Mucosa of rectum (tissue), 2 donors: Measurements from ENCODE around the gene SCMH1.
A peak's percentile ranks its signal among the peaks of the same experiment; 100 is the strongest.
"Not testable (repeated sequence)": the region's sequence is repeated elsewhere in the genome, so short reads cannot be mapped to it uniquely, and the experiment has no call there.

Source experiments
- H3K27ac ChIP-seq, 2 donors: one replicate each; pipeline ENCODE4 v1.7.0; 2013; ENCODE audit warnings: inconsistent platforms in 2 of 2, low read depth in 2 of 2, low read length in 2 of 2
- H3K27me3 ChIP-seq, 2 donors: one replicate each; pipeline ENCODE4 v1.7.0; 2013; ENCODE audit warnings: low read length in 2 of 2; ENCODE audit not compliant: control insufficient read depth in 2 of 2, insufficient read depth in 2 of 2
- H3K36me3 ChIP-seq, 2 donors: one replicate each; pipeline ENCODE4 v1.7.0; 2013; ENCODE audit warnings: low read length in 2 of 2; ENCODE audit not compliant: control insufficient read depth in 2 of 2, insufficient read depth in 2 of 2
- H3K4me1 ChIP-seq, 2 donors: one replicate each; pipeline ENCODE4 v1.7.0; 2013; ENCODE audit warnings: low read length in 2 of 2, mild to moderate bottlenecking in 1 of 2; ENCODE audit not compliant: control insufficient read depth in 2 of 2, insufficient read depth in 2 of 2
- H3K4me3 ChIP-seq, 2 donors: one replicate each; pipeline ENCODE4 v1.7.0; 2013; ENCODE audit warnings: low read length in 2 of 2
- H3K9ac ChIP-seq, 2 donors: one replicate each; pipeline ENCODE4 v1.7.0; 2013; ENCODE audit warnings: low read length in 2 of 2, low read depth in 1 of 2, mild to moderate bottlenecking in 1 of 2
- H3K9me3 ChIP-seq, 2 donors: one replicate each; pipeline ENCODE4 v1.7.0; 2013; ENCODE audit warnings: low read length in 2 of 2; ENCODE audit not compliant: control insufficient read depth in 2 of 2
- donor health status: healthy.
- donor health status: Normal muscosa, but diverticular disease.

SCMH1 gene

GRCh38 chr1:41236781-41237180 lies 5.3 kb downstream of the SCMH1 start:
- Histone ChIP-seq H3K27me3 (no peaks in the 10 kb centered on the region), H3K27ac (no peak overlapping the region), H3K4me3 (no peak overlapping the region), H3K9me3 (no peaks in the 10 kb centered on the region), H3K4me1 (peaks cover 3 to 5% of the 10 kb centered on the region in 2 donors), H3K36me3 (no peaks in the 10 kb centered on the region), H3K9ac (no peak overlapping the region)

GRCh38 chr1:41235893-41236292 lies 6.2 kb downstream of the SCMH1 start:
- Histone ChIP-seq H3K36me3 (no peaks in the 10 kb centered on the region), H3K27me3 (no peaks in the 10 kb centered on the region), H3K27ac (no peak overlapping the region), H3K4me1 (peaks cover 3 to 5% of the 10 kb centered on the region in 2 donors), H3K4me3 (no peak overlapping the region), H3K9ac (no peak overlapping the region), H3K9me3 (no peaks in the 10 kb centered on the region)

GRCh38 chr1:41233708-41234107 lies 8.4 kb downstream of the SCMH1 start:
- peak overlapping the region in 1 of 2 donors; percentile 17 for H3K9ac ChIP-seq
- H3K4me1 ChIP-seq = peaks cover 3 to 5% of the 10 kb centered on the region in 2 donors
- no peak overlapping the region for H3K27ac ChIP-seq

GRCh38 chr1:41232305-41232704 lies 9.8 kb downstream of the SCMH1 start:
- Histone ChIP-seq H3K4me3 (no peak overlapping the region), H3K9ac (no peak overlapping the region), H3K27me3 (no peaks in the 10 kb centered on the region), H3K4me1 (peaks cover 3 to 5% of the 10 kb centered on the region in 2 donors), H3K27ac (no peak overlapping the region), H3K36me3 (no peaks in the 10 kb centered on the region), H3K9me3 (no peaks in the 10 kb centered on the region)

More at GRCh38 chr1:41233708-41234107, 8.4 kb downstream of the SCMH1 start:
- Histone ChIP-seq H3K27me3 (no peaks in the 10 kb centered on the region), H3K9me3 (no peaks in the 10 kb centered on the region), H3K36me3 (no peaks in the 10 kb centered on the region), H3K4me3 (no peak overlapping the region)

GRCh38 chr1:41230656-41231055 lies 11.4 kb downstream of the SCMH1 start:
- Histone ChIP-seq H3K9ac (no peak overlapping the region), H3K27me3 (no peaks in the 10 kb centered on the region), H3K27ac (no peak overlapping the region), H3K4me3 (no peak overlapping the region), H3K9me3 (no peaks in the 10 kb centered on the region), H3K4me1 (peaks cover 3 to 8% of the 10 kb centered on the region in 2 donors), H3K36me3 (no peaks in the 10 kb centered on the region)

GRCh38 chr1:41229219-41229618 lies 12.9 kb downstream of the SCMH1 start:
- not testable (repeated sequence) for H3K4me1 ChIP-seq, H3K9me3 ChIP-seq, H3K9ac ChIP-seq, H3K36me3 ChIP-seq, H3K27me3 ChIP-seq, H3K4me3 ChIP-seq, H3K27ac ChIP-seq

GRCh38 chr1:41226815-41227434 lies 15.2 kb downstream of the SCMH1 start:
- no peak overlapping the region for H3K27ac ChIP-seq
- H3K27me3 ChIP-seq = no peaks in the 10 kb centered on the region
- H3K4me1 ChIP-seq = peaks cover 0 to 6% of the 10 kb centered on the region in 2 donors
- no peaks in the 10 kb centered on the region for H3K9me3 ChIP-seq
- H3K36me3 ChIP-seq = no peaks in the 10 kb centered on the region
- H3K9ac ChIP-seq = no peak overlapping the region
- no peak overlapping the region for H3K4me3 ChIP-seq

- Histone ChIP-seq H3K4me3 (no peak overlapping the region), H3K9ac (no peak overlapping the region), H3K27me3 (no peaks in the 10 kb centered on the region), H3K36me3 (no peaks in the 10 kb centered on the region), H3K9me3 (no peaks in the 10 kb centered on the region), H3K27ac (no peak overlapping the region), H3K4me1 (peaks cover 0 to 6% of the 10 kb centered on the region in 2 donors)
These were observed 16.6 kb downstream of the SCMH1 start for GRCh38 chr1:41225495-41225894.

- H3K36me3 ChIP-seq = no peaks in the 10 kb centered on the region
- H3K27me3 ChIP-seq = no peaks in the 10 kb centered on the region
- H3K9me3 ChIP-seq = peaks cover 0 to 2% of the 10 kb centered on the region in 2 donors
- H3K9ac ChIP-seq = no peak overlapping the region
- peaks cover 0 to 6% of the 10 kb centered on the region in 2 donors for H3K4me1 ChIP-seq
- H3K4me3 ChIP-seq = no peak overlapping the region
- H3K27ac ChIP-seq = no peak overlapping the region
These were observed 19.6 kb downstream of the SCMH1 start for GRCh38 chr1:41222496-41222895.

GRCh38 chr1:41221995-41222394 lies 20.1 kb downstream of the SCMH1 start:
- Histone ChIP-seq H3K27me3 (no peaks in the 10 kb centered on the region), H3K9me3 (peaks cover 0 to 2% of the 10 kb centered on the region in 2 donors), H3K9ac (no peak overlapping the region), H3K4me3 (no peak overlapping the region), H3K27ac (no peak overlapping the region), H3K4me1 (peaks cover 0 to 4% of the 10 kb centered on the region in 2 donors), H3K36me3 (no peaks in the 10 kb centered on the region)
